ENCODE results near the gene NUPR1. TPM values are rescaled to one million over a fixed set of nuclear protein-coding genes. Genes with fewer than 3 reads are reported as not detected.
"Not testable (repeated sequence)": the region's sequence is repeated elsewhere in the genome, so short reads cannot be mapped to it uniquely, and the experiment has no call there.

Gene NUPR1
- total RNA-seq, 4 donors from 2014 or later, result 32.8 to 52.8 (median 41.1) TPM

GRCh38 chr16:28501258-28502232 is 37.2 kb downstream of the NUPR1 start:
- Histone ChIP-seq H3K4me1 (no peaks in the 10 kb centered on the region), H3K36me3 (no peaks in the 10 kb centered on the region), H3K27ac (no peak overlapping the region), H3K27me3 (peaks cover 19% of the 10 kb centered on the region), H3K9me3 (no peaks in the 10 kb centered on the region), H3K4me3 (no peak overlapping the region)
- TF ChIP-seq POLR2AphosphoS5 (IDR thresholded peaks at IDR 0.05) (no peak), CTCF (IDR thresholded peaks at IDR 0.05) (no peak), POLR2A (IDR thresholded peaks at IDR 0.05) (no peak), EP300 (IDR thresholded peaks at IDR 0.05) (no peak)
- 81 to 88% methylated on average over 7 to 8 of the region's 19 CpGs for WGBS, 2 donors (ENCODE audit: low coverage in 1 of 2)
- no peak for ATAC-seq

DNA sequence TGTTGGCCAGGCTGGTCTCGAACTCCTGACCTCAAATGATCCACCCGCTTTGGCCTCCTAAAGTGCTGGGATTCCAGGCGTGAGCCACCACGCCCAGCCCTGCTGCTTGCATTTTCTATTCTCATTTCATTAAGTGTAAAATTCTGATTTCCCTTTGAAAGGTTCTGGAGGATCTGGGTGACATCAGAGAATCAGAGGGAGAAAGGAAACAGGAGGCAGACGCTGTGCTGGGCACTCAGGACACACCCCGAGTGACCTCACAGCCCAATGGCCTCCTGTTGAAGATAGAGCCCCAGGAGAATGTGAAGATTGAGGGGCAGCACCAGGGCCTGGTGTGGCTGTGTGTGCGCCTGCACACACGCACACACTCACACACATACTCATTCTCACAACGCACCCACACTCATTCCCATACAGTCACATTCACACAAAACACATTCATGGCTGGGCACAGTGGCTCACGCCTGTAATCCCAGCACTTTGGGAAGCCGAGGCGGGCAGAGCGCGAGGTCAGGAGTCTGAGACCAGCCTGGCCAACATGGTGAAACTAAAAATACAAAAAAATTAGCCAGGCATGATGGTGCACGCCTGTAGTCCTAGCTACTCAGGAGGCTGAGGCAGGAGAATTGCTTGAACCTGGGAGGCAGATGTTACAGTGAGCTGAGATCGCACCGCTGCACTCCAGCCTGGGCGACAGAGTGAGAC is 38.1 kb downstream of the NUPR1 start:
- ATAC-seq, H3K4me3 ChIP-seq, H3K27ac ChIP-seq, H3K9me3 ChIP-seq, H3K36me3 ChIP-seq, H3K4me1 ChIP-seq: not testable (repeated sequence)
- H3K27me3 ChIP-seq, result peaks cover 12% of the 10 kb centered on the region
- WGBS, 2 donors (ENCODE audit: low coverage in 1 of 2), result 81 to 95% methylated on average over 6 to 15 of the region's 18 CpGs

GRCh38 chr16:28499854-28500253 is 38.9 kb downstream of the NUPR1 start:
- Histone ChIP-seq H3K4me1 (no peaks in the 10 kb centered on the region), H3K4me3 (no peak overlapping the region), H3K9me3 (no peaks in the 10 kb centered on the region), H3K27ac (no peak overlapping the region), H3K27me3 (peaks cover 12% of the 10 kb centered on the region), H3K36me3 (no peaks in the 10 kb centered on the region)
- whole genome bisulfite sequencing, 2 donors (ENCODE audit: low coverage in 1 of 2), result 55% methylated on average over 7 of the region's 10 CpGs; no CpG with 5 or more reads in 1 of the 2 donors
- TF ChIP-seq EP300 (IDR thresholded peaks at IDR 0.05), result no peak
- no peak for TF ChIP-seq POLR2A (IDR thresholded peaks at IDR 0.05)
- TF ChIP-seq POLR2AphosphoS5 (IDR thresholded peaks at IDR 0.05), result no peak
- no peak for TF ChIP-seq CTCF (IDR thresholded peaks at IDR 0.05)
- no peak for ATAC-seq

GRCh38 chr16:28498666-28499381 is 40.0 kb downstream of the NUPR1 start:
- no peaks in the 10 kb centered on the region for H3K4me1 ChIP-seq
- no peak overlapping the region for H3K27ac ChIP-seq
- WGBS, 2 donors (ENCODE audit: low coverage in 1 of 2), result 64 to 83% methylated on average over 6 to 7 of the region's 15 CpGs
- no peak for ATAC-seq
- H3K27me3 ChIP-seq, result peaks cover 12% of the 10 kb centered on the region
- no peak overlapping the region for H3K4me3 ChIP-seq
- H3K9me3 ChIP-seq, result no peaks in the 10 kb centered on the region
- H3K36me3 ChIP-seq, result no peaks in the 10 kb centered on the region
- no peak for TF ChIP-seq EP300 (IDR thresholded peaks at IDR 0.05)
- no peak for TF ChIP-seq POLR2AphosphoS5 (IDR thresholded peaks at IDR 0.05)
- no peak for TF ChIP-seq CTCF (IDR thresholded peaks at IDR 0.05)
- no peak for TF ChIP-seq POLR2A (IDR thresholded peaks at IDR 0.05)

Data from gastroesophageal sphincter (tissue), 4 donors.